G401.6 (cell line): ENCODE results near the gene SMOC1.

ENCODE experiments used
- FAIRE-seq: peaks from 2 replicates; lab custom pipeline; 2012; peaks lifted over from hg19 to GRCh38; lab: Jason Lieb, UNC

SMOC1 gene

GRCh38 chr14:69879175-69880043, at the start of gene SMOC1:
Gene SMOC1, plus strand, starts transcription at chr14:69879416. Its CDS starts 263 bp downstream, at chr14:69879679.
- no peak for FAIRE-seq

GRCh38 chr14:69838881-69839416, 40.3 kb upstream of the SMOC1 start:
- no peak for FAIRE-seq

- no peak for FAIRE-seq
Observed at GRCh38 chr14:69839661-69840060, 39.6 kb upstream of the SMOC1 start.

- FAIRE-seq, result no peak
Observed at GRCh38 chr14:69841656-69842055, 37.6 kb upstream of the SMOC1 start.

- FAIRE-seq, result no peak
Observed at GRCh38 chr14:69842686-69843420, 36.4 kb upstream of the SMOC1 start.

- no peak for FAIRE-seq
Observed at GRCh38 chr14:69844171-69844570, 35.0 kb upstream of the SMOC1 start.

- FAIRE-seq, result no peak
Observed at GRCh38 chr14:69845050-69845581, 34.1 kb upstream of the SMOC1 start.

- no peak for FAIRE-seq
Observed at GRCh38 chr14:69845787-69846186, 33.4 kb upstream of the SMOC1 start.

- FAIRE-seq, result no peak
Observed at GRCh38 chr14:69848156-69848555, 31.1 kb upstream of the SMOC1 start.

GRCh38 chr14:69848903-69849391, 30.3 kb upstream of the SMOC1 start:
- no peak for FAIRE-seq

- FAIRE-seq, result no peak
Observed at GRCh38 chr14:69850086-69850735, 29.0 kb upstream of the SMOC1 start.

GRCh38 chr14:69850736-69851112, 28.5 kb upstream of the SMOC1 start:
- FAIRE-seq, result no peak

GRCh38 chr14:69852531-69853321, 26.5 kb upstream of the SMOC1 start:
- FAIRE-seq, result no peak

GRCh38 chr14:69853774-69854173, 25.4 kb upstream of the SMOC1 start:
- FAIRE-seq, result no peak

GRCh38 chr14:69854598-69854997, 24.6 kb upstream of the SMOC1 start:
- no peak for FAIRE-seq

GRCh38 chr14:69855180-69855832, 23.9 kb upstream of the SMOC1 start:
- no peak for FAIRE-seq

- no peak for FAIRE-seq
Observed at GRCh38 chr14:69858801-69859200, 20.4 kb upstream of the SMOC1 start.

GRCh38 chr14:69859591-69859990, 19.6 kb upstream of the SMOC1 start:
- FAIRE-seq, result no peak

GRCh38 chr14:69860221-69860620, 19.0 kb upstream of the SMOC1 start:
- FAIRE-seq, result no peak

GRCh38 chr14:69861025-69861569, 18.1 kb upstream of the SMOC1 start:
- FAIRE-seq, result no peak

GRCh38 chr14:69863083-69863482, 16.1 kb upstream of the SMOC1 start:
- FAIRE-seq, result no peak
